ENCODE results near the gene ADI1.
A peak's percentile ranks its signal among the peaks of the same experiment; 100 is the strongest.

Gene ADI1

GRCh38 chr2:3479430-3480320, 39.7 kb downstream of the ADI1 start:
- 0 out of 2 replicates have a peak, but pooled peaks cover 9% of the 10 kb centered on the region for H3K36me3 ChIP-seq (ENCODE audit: low read depth)
- H3K27me3 ChIP-seq (ENCODE audit: insufficient read depth, poor library complexity, severe bottlenecking): no peaks in the 10 kb centered on the region
- H3K27ac ChIP-seq (ENCODE audit: poor library complexity, severe bottlenecking): no peak overlapping the region
- H3K4me3 ChIP-seq (ENCODE audit: severe bottlenecking): no peak overlapping the region
- TF ChIP-seq, protein P1, sequence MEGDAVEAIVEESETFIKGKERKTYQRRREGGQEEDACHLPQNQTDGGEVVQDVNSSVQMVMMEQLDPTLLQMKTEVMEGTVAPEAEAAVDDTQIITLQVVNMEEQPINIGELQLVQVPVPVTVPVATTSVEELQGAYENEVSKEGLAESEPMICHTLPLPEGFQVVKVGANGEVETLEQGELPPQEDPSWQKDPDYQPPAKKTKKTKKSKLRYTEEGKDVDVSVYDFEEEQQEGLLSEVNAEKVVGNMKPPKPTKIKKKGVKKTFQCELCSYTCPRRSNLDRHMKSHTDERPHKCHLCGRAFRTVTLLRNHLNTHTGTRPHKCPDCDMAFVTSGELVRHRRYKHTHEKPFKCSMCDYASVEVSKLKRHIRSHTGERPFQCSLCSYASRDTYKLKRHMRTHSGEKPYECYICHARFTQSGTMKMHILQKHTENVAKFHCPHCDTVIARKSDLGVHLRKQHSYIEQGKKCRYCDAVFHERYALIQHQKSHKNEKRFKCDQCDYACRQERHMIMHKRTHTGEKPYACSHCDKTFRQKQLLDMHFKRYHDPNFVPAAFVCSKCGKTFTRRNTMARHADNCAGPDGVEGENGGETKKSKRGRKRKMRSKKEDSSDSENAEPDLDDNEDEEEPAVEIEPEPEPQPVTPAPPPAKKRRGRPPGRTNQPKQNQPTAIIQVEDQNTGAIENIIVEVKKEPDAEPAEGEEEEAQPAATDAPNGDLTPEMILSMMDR (IDR thresholded peaks at IDR 0.05; ENCODE audit: poor library complexity, severe bottlenecking): no peak
- ATAC-seq (ENCODE audit: low read depth): no peak
- no peak for DNase-seq (ENCODE audit: low spot score)
- H3K9me3 ChIP-seq (ENCODE audit: severe bottlenecking): no peaks in the 10 kb centered on the region
- H3K4me1 ChIP-seq (ENCODE audit: insufficient read depth, poor library complexity, severe bottlenecking): no peaks in the 10 kb centered on the region

DNA sequence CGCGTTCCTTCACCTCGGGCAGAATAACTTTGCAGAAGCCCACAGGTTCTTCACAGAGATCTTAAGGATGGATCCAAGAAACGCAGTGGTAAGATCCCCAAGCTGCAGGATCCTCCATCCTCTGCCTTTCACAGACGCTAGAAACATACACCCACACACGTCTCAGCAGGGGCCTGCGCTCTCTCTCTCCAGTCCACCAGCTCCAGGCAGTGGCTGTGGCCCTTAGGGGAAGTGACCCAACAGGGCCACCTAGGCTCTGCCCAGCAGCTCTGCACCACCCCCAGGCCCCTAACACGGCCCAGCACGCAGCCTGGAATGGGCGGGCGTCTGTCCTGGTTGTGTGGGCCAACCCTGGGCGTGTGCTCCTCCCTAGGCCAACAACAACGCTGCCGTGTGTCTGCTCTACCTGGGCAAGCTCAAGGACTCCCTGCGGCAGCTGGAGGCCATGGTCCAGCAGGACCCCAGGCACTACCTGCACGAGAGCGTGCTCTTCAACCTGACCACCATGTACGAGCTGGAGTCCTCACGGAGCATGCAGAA, 40.4 kb downstream of the ADI1 start:
- Histone ChIP-seq H3K4me3 (ENCODE audit: severe bottlenecking) (no peak overlapping the region), H3K27ac (ENCODE audit: poor library complexity, severe bottlenecking) (no peak overlapping the region), H3K27me3 (ENCODE audit: insufficient read depth, poor library complexity, severe bottlenecking) (no peaks in the 10 kb centered on the region), H3K9me3 (ENCODE audit: severe bottlenecking) (no peaks in the 10 kb centered on the region), H3K36me3 (ENCODE audit: low read depth) (0 out of 2 replicates have a peak, but pooled peaks cover 9% of the 10 kb centered on the region), H3K4me1 (ENCODE audit: insufficient read depth, poor library complexity, severe bottlenecking) (no peaks in the 10 kb centered on the region)
- ATAC-seq (ENCODE audit: low read depth) (no peak), DNase-seq (ENCODE audit: low spot score) (no peak)
- TF ChIP-seq, protein P1 (IDR thresholded peaks at IDR 0.05; ENCODE audit: poor library complexity, severe bottlenecking): no peak

- Histone ChIP-seq H3K4me3 (ENCODE audit: severe bottlenecking) (no peak overlapping the region), H3K4me1 (ENCODE audit: insufficient read depth, poor library complexity, severe bottlenecking) (no peaks in the 10 kb centered on the region), H3K36me3 (ENCODE audit: low read depth) (0 out of 2 replicates have a peak, but pooled peaks cover 13% of the 10 kb centered on the region), H3K27me3 (ENCODE audit: insufficient read depth, poor library complexity, severe bottlenecking) (no peaks in the 10 kb centered on the region), H3K27ac (ENCODE audit: poor library complexity, severe bottlenecking) (no peak overlapping the region), H3K9me3 (ENCODE audit: severe bottlenecking) (no peaks in the 10 kb centered on the region)
- TF ChIP-seq, protein P1 (IDR thresholded peaks at IDR 0.05; ENCODE audit: poor library complexity, severe bottlenecking): no peak
- DNase-seq (ENCODE audit: low spot score): no peak
- ATAC-seq (ENCODE audit: low read depth): no peak
Observed at GRCh38 chr2:3476985-3477327, 42.4 kb downstream of the ADI1 start.

DNA sequence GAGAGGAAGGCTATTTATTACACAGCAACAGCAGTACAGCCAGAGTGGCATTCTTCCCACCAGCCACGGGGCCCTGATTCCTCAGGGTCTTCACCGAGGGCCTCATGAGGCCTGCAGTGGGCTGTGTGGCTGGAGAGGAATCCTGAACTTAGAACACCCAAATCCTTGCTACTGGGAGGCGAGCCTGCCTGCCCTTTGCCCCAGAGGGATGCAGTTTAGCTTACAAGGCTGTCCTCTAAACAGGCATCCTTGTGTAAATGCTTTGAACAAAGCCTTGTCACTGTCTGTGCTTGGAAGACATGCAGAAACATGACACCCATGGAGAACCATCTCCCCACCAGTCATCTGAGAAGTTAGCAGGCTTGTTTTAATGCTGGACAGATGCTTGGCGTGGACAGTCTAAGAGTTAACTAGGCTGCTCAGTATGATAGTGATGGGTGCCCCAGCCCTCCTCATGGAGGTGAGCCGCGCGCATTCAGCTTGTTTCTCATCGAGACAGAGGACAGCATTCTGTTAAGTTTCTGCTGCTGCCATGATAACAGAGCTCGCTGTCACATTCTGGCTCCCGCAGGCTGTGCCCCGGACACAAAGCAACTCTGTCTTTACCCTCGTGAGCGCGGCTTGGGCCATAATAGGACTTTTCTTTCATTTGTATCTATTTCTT, 42.9 kb downstream of the ADI1 start:
- Histone ChIP-seq H3K36me3 (ENCODE audit: low read depth) (peaks cover 13% of the 10 kb centered on the region; the same call in 1 of the 2 replicates), H3K27me3 (ENCODE audit: insufficient read depth, poor library complexity, severe bottlenecking) (no peaks in the 10 kb centered on the region), H3K27ac (ENCODE audit: poor library complexity, severe bottlenecking) (no peak overlapping the region), H3K4me3 (ENCODE audit: severe bottlenecking) (no peak overlapping the region), H3K4me1 (ENCODE audit: insufficient read depth, poor library complexity, severe bottlenecking) (no peaks in the 10 kb centered on the region), H3K9me3 (ENCODE audit: severe bottlenecking) (no peaks in the 10 kb centered on the region)
- ATAC-seq (ENCODE audit: low read depth) (no peak), DNase-seq (ENCODE audit: low spot score) (peak; percentile 23)
- TF ChIP-seq, protein P1 (IDR thresholded peaks at IDR 0.05; ENCODE audit: poor library complexity, severe bottlenecking): no peak

All from RWPE2 (cell line).